ENCODE data around the gene STPG3.

Gene STPG3

GRCh38 chr9:137212520-137212919, 38.6 kb upstream of the STPG3 start:
- Histone ChIP-seq H3K36me3 (ENCODE audit: insufficient read depth, low read length) (peaks cover 13% of the 10 kb centered on the region), H3K4me2 (ENCODE audit: low read length) (peak overlapping the region; percentile 51; the same call in 1 of the 2 replicates), H3K27ac (ENCODE audit: low read depth, low read length, poor library complexity, severe bottlenecking) (no peak overlapping the region), H2AFZ (ENCODE audit: low read length) (no peak overlapping the region), H3K27me3 (ENCODE audit: insufficient read depth, low read length) (no peaks in the 10 kb centered on the region), H4K20me1 (ENCODE audit: insufficient read depth, low read length) (no peaks in the 10 kb centered on the region), H3F3A (ENCODE audit: insufficient read depth, low read length) (no peaks in the 10 kb centered on the region), H3K4me1 (ENCODE audit: insufficient read depth, low read length, severe bottlenecking) (peaks cover 20% of the 10 kb centered on the region), H3K9me3 (ENCODE audit: low read length) (no peaks in the 10 kb centered on the region), H3K79me2 (ENCODE audit: insufficient read depth, low read length) (no peaks in the 10 kb centered on the region), H3K9me2 (ENCODE audit: low read depth, low read length) (no peaks in the 10 kb centered on the region), H3K4me3 (ENCODE audit: low read depth, low read length, poor library complexity, severe bottlenecking) (peak overlapping the region; percentile 29), H3K9ac (ENCODE audit: low read length) (no peak overlapping the region)
- TF ChIP-seq, protein P1, sequence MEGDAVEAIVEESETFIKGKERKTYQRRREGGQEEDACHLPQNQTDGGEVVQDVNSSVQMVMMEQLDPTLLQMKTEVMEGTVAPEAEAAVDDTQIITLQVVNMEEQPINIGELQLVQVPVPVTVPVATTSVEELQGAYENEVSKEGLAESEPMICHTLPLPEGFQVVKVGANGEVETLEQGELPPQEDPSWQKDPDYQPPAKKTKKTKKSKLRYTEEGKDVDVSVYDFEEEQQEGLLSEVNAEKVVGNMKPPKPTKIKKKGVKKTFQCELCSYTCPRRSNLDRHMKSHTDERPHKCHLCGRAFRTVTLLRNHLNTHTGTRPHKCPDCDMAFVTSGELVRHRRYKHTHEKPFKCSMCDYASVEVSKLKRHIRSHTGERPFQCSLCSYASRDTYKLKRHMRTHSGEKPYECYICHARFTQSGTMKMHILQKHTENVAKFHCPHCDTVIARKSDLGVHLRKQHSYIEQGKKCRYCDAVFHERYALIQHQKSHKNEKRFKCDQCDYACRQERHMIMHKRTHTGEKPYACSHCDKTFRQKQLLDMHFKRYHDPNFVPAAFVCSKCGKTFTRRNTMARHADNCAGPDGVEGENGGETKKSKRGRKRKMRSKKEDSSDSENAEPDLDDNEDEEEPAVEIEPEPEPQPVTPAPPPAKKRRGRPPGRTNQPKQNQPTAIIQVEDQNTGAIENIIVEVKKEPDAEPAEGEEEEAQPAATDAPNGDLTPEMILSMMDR (IDR thresholded peaks at IDR 0.05; ENCODE audit: low read length) = peak; percentile 36; the same call in 1 of the 2 replicates
- TF ChIP-seq EZH2 (IDR thresholded peaks at IDR 0.05; ENCODE audit: borderline replicate concordance, low read length) = no peak

GRCh38 chr9:137213160-137214060, 37.7 kb upstream of the STPG3 start:
- no peaks in the 10 kb centered on the region for H3K9me3 ChIP-seq (ENCODE audit: low read length)
- peak overlapping the region; percentile 51 for H3K4me2 ChIP-seq (ENCODE audit: low read length)
- H2AFZ ChIP-seq (ENCODE audit: low read length) = no peak overlapping the region
- no peaks in the 10 kb centered on the region for H3K27me3 ChIP-seq (ENCODE audit: insufficient read depth, low read length)
- no peak overlapping the region for H3K27ac ChIP-seq (ENCODE audit: low read depth, low read length, poor library complexity, severe bottlenecking)
- H3K9ac ChIP-seq (ENCODE audit: low read length) = peak overlapping the region; percentile 36; the same call in 1 of the 2 replicates
- peaks cover 20% of the 10 kb centered on the region for H3K4me1 ChIP-seq (ENCODE audit: insufficient read depth, low read length, severe bottlenecking)
- no peaks in the 10 kb centered on the region for H3K79me2 ChIP-seq (ENCODE audit: insufficient read depth, low read length)
- no peaks in the 10 kb centered on the region for H3F3A ChIP-seq (ENCODE audit: insufficient read depth, low read length)
- TF ChIP-seq, protein P1 (IDR thresholded peaks at IDR 0.05; ENCODE audit: low read length) = no peak
- TF ChIP-seq EZH2 (IDR thresholded peaks at IDR 0.05; ENCODE audit: borderline replicate concordance, low read length) = no peak
- peak overlapping the region; percentile 29 for H3K4me3 ChIP-seq (ENCODE audit: low read depth, low read length, poor library complexity, severe bottlenecking)
- peaks cover 11% of the 10 kb centered on the region for H3K36me3 ChIP-seq (ENCODE audit: insufficient read depth, low read length)
- H3K9me2 ChIP-seq (ENCODE audit: low read depth, low read length) = no peaks in the 10 kb centered on the region
- no peaks in the 10 kb centered on the region for H4K20me1 ChIP-seq (ENCODE audit: insufficient read depth, low read length)

GRCh38 chr9:137214620-137215019, 36.5 kb upstream of the STPG3 start:
- Histone ChIP-seq H3K79me2 (ENCODE audit: insufficient read depth, low read length) (no peaks in the 10 kb centered on the region), H3K9me2 (ENCODE audit: low read depth, low read length) (no peaks in the 10 kb centered on the region), H4K20me1 (ENCODE audit: insufficient read depth, low read length) (no peaks in the 10 kb centered on the region), H3K27me3 (ENCODE audit: insufficient read depth, low read length) (no peaks in the 10 kb centered on the region), H3K27ac (ENCODE audit: low read depth, low read length, poor library complexity, severe bottlenecking) (no peak overlapping the region), H3K9me3 (ENCODE audit: low read length) (no peaks in the 10 kb centered on the region), H3K4me2 (ENCODE audit: low read length) (no peak overlapping the region), H3K4me1 (ENCODE audit: insufficient read depth, low read length, severe bottlenecking) (peaks cover 20% of the 10 kb centered on the region), H3K9ac (ENCODE audit: low read length) (no peak overlapping the region), H2AFZ (ENCODE audit: low read length) (no peak overlapping the region), H3K36me3 (ENCODE audit: insufficient read depth, low read length) (peaks cover 12% of the 10 kb centered on the region; the same call in 1 of the 2 replicates), H3K4me3 (ENCODE audit: low read depth, low read length, poor library complexity, severe bottlenecking) (no peak overlapping the region), H3F3A (ENCODE audit: insufficient read depth, low read length) (no peaks in the 10 kb centered on the region)
- TF ChIP-seq, protein P1 (IDR thresholded peaks at IDR 0.05; ENCODE audit: low read length) = no peak
- TF ChIP-seq EZH2 (IDR thresholded peaks at IDR 0.05; ENCODE audit: borderline replicate concordance, low read length) = no peak

Data from OCI-LY1 (cell line).